RWPE2 (cell line): ENCODE data around the gene B4GALNT4.

Source experiments
- ATAC-seq: fragments of 200-7000 bp; cut with Tn5 transposase; 3 replicates; pipeline ENCODE4 v1.9.1; 2021; ENCODE audit warnings: low read depth
- DNase-seq: peaks from one replicate; pipeline ENCODE4 v3.0.0-alpha.2; 2020; ENCODE audit warnings: low spot score
- H3K27ac ChIP-seq: fragments of 450-650 bp; 2 replicates; pipeline ENCODE4 v1.5.1; 2017; ENCODE audit warnings: mild to moderate bottlenecking; ENCODE audit not compliant: poor library complexity, severe bottlenecking
- H3K27me3 ChIP-seq: fragments of 250-450 bp; sonication (Bioruptor Pico); 2 replicates; pipeline ENCODE4 v1.5.1; 2021; ENCODE audit warnings: mild to moderate bottlenecking, moderate library complexity; ENCODE audit not compliant: insufficient read depth, poor library complexity, severe bottlenecking
- H3K36me3 ChIP-seq: fragments of 250-450 bp; sonication (Bioruptor Pico); 2 replicates; pipeline ENCODE4 v1.5.1; 2020; ENCODE audit warnings: low read depth, mild to moderate bottlenecking, moderate library complexity
- H3K4me1 ChIP-seq: fragments of 250-450 bp; sonication (Bioruptor Pico); 2 replicates; pipeline ENCODE4 v1.5.1; 2021; ENCODE audit warnings: mild to moderate bottlenecking, moderate library complexity; ENCODE audit not compliant: insufficient read depth, poor library complexity, severe bottlenecking
- H3K4me3 ChIP-seq: fragments of 250-450 bp; sonication (Bioruptor Pico); 2 replicates; pipeline ENCODE4 v1.5.1; 2021; ENCODE audit warnings: mild to moderate bottlenecking, moderate library complexity; ENCODE audit not compliant: severe bottlenecking
- H3K9me3 ChIP-seq: fragments of 250-450 bp; sonication (Bioruptor Pico); 2 replicates; pipeline ENCODE4 v1.5.1; 2021; ENCODE audit warnings: mild to moderate bottlenecking, moderate library complexity; ENCODE audit not compliant: severe bottlenecking
- TF ChIP-seq, protein P1 (sequence below): fragments of 450-650 bp; IDR thresholded peaks from one replicate; pipeline ENCODE4 v1.5.1; 2017; ENCODE audit warnings: mild to moderate bottlenecking, moderate library complexity; ENCODE audit not compliant: poor library complexity, severe bottlenecking

Gene B4GALNT4

DNA sequence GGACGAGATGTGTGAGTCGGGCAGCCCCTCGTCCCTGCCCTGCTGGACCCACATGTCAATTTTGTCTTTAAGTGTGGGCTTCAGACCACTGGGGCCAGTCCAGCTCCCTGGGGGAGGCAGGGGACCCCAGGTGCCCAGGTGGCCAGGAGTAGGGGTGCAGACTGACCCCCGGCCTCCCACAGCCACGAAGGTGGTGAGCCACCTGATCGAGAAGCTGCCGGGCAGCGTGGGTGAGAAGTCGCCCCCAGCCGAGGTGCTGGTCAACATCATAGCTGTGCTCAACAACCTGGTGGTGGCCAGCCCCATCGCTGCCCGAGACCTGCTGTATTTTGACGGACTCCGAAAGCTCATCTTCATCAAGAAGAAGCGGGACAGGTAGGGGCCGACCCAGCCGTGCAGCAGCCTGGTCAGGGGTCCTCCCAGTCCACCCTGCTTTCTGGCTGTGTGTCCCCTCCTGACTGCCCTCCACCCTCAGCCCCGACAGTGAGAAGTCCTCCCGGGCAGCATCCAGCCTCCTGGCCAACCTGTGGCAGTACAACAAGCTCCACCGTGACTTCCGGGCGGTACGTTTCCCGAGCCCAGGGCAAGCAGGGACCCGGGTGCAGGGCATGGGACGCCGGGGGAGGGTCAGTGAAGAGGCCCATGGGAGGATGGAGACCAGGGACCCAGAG lies 34.6 kb downstream of the B4GALNT4 start:
- ATAC-seq (no peak), DNase-seq (no peak)
- TF ChIP-seq, protein P1, sequence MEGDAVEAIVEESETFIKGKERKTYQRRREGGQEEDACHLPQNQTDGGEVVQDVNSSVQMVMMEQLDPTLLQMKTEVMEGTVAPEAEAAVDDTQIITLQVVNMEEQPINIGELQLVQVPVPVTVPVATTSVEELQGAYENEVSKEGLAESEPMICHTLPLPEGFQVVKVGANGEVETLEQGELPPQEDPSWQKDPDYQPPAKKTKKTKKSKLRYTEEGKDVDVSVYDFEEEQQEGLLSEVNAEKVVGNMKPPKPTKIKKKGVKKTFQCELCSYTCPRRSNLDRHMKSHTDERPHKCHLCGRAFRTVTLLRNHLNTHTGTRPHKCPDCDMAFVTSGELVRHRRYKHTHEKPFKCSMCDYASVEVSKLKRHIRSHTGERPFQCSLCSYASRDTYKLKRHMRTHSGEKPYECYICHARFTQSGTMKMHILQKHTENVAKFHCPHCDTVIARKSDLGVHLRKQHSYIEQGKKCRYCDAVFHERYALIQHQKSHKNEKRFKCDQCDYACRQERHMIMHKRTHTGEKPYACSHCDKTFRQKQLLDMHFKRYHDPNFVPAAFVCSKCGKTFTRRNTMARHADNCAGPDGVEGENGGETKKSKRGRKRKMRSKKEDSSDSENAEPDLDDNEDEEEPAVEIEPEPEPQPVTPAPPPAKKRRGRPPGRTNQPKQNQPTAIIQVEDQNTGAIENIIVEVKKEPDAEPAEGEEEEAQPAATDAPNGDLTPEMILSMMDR, result no peak
- no peaks in the 10 kb centered on the region for H3K4me1 ChIP-seq
- H3K27ac ChIP-seq, result no peak overlapping the region
- no peaks in the 10 kb centered on the region for H3K9me3 ChIP-seq
- peaks cover 31% of the 10 kb centered on the region for H3K36me3 ChIP-seq
- H3K27me3 ChIP-seq, result no peaks in the 10 kb centered on the region
- no peak overlapping the region for H3K4me3 ChIP-seq

DNA sequence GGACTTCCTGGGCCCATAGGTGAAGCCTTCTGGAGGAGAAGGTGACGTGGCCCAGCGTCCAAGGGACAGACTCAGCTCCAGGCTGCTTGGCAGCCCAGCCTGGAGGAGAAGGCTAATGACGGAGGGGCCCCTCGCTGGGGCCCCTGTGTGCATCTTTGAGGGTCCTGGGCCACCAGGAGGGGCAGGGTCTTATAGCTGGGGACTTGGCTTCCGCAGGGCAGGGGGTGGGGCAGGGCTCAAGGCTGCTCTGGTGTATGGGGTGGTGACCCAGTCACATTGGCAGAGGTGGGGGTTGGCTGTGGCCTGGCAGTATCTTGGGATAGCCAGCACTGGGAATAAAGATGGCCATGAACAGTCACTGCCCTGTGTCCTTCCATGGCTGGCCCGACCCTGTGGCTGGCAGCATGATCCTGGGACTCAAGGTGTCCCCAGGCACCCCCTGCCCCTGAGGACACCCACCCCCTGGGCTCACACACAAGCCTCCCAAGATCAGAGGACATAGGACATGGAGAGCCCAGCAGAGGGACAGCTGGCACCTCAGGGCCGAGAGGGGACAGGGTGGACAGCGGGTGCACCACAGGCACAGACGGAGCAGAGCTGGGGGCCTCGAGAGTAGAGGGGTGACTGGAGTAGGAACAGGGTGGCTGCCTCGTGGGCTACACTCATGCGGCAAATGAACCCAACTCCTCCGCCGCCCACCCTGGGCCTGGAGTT lies 35.4 kb downstream of the B4GALNT4 start:
- DNase-seq (no peak), ATAC-seq (no peak)
- Histone ChIP-seq H3K4me1 (no peaks in the 10 kb centered on the region), H3K27me3 (no peaks in the 10 kb centered on the region), H3K9me3 (no peaks in the 10 kb centered on the region), H3K4me3 (no peak overlapping the region), H3K36me3 (peaks cover 29% of the 10 kb centered on the region), H3K27ac (no peak overlapping the region)
- TF ChIP-seq, protein P1, result no peak

DNA sequence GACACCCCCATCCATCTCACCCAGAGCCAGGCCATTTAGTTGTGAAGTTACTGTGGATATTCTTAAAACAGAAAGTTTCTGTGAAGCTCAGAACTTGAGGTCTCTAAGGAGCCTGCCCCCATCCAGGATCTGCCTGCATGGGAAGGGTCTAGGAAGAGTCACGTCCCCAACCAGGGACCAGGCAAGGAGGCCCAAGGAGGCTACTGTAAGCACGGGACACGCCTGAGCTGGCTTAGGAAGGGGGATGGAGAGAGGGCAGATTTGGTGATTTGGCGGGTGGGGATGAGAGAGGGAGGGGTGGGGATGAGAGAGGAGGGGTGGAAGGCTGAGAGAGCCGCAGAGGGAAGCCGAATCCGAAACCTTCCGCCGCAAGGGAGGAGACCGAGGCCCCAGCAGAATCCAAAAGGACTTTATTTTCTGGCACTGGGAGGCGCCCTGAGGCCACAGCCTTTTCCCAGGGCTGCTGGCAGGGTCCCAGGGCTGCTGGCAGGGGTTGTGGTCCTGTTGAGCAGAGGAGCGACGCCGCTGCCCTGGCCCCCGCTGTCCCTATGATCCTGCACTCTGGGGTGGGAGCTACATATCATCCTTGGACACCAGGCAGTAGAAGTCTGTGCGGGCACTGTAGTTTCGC lies 36.1 kb downstream of the B4GALNT4 start:
- TF ChIP-seq, protein P1, result no peak
- no peak for DNase-seq
- H3K9me3 ChIP-seq, result no peaks in the 10 kb centered on the region
- peaks cover 23% of the 10 kb centered on the region for H3K36me3 ChIP-seq
- H3K4me1 ChIP-seq, result no peaks in the 10 kb centered on the region
- H3K27ac ChIP-seq, result no peak overlapping the region
- 0 out of 3 replicates have a peak, but pooled peaks have one; percentile 0 for ATAC-seq
- H3K27me3 ChIP-seq, result no peaks in the 10 kb centered on the region
- H3K4me3 ChIP-seq, result no peak overlapping the region

DNA sequence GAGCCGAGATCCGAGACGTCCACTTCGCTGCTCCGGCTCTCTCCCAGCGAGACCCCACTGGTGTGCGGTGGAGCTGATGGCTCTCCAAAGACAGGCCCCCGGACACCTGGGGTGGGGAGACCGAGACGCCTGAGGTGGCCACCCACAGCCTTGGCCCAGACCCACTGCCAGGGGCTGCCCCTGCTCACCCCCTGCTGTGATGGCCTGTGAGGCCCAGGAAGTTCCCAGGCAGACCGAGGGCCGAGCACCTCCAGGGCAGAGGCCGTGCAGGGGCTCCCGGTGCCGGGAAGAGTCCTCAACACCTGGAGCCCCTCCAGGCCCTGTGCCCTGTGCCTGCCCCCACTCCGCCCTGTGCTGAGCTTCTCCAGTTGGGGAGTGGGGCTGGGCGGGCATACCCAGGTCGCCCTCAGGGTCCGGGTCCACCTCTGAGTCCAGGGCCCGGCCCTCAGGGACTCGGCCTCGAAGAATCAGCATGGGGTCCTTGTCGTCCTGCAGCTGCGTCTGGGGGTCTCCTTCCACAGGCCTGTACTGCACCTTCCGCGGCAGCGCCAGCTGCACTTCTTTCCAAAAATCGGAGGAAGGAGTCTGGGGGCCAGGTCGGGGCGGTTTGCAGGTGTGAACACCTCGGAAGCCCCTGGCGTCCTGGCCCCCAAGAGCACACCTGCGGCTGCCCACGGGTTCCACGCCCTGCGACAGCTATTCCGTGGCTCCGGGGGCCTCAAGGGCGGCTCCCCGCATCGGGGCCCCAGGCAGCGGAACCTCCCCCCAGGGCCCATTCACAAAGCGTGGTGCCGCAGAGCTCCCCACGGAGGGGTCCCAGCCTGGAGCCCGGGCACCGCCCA lies 36.9 kb downstream of the B4GALNT4 start:
- H3K27me3 ChIP-seq, result no peaks in the 10 kb centered on the region
- peaks cover 23% of the 10 kb centered on the region for H3K36me3 ChIP-seq
- 0 out of 3 replicates have a peak, but pooled peaks have one; percentile 3 for ATAC-seq
- TF ChIP-seq, protein P1, result no peak
- H3K27ac ChIP-seq, result peak overlapping the region; percentile 35
- no peak for DNase-seq
- no peaks in the 10 kb centered on the region for H3K9me3 ChIP-seq
- H3K4me3 ChIP-seq, result no peak overlapping the region
- H3K4me1 ChIP-seq, result no peaks in the 10 kb centered on the region
